HFF-Myc (cell line): ENCODE measurements around the gene PPAN.

ENCODE experiments used
- DNase-seq: peaks from one replicate; pipeline ENCODE4 v3.0.0-alpha.2; 2011; ENCODE audit warnings: low read depth; ENCODE audit errors: extremely low read depth
- H3K4me3 ChIP-seq: replicated peaks from 2 replicates; pipeline ENCODE4 v1.5.1; 2011; ENCODE audit warnings: low read depth, mild to moderate bottlenecking, control low read depth, low read length
- TF ChIP-seq, protein P1 (sequence below): IDR thresholded peaks from 2 replicates; pipeline ENCODE4 v1.5.1; 2012; ENCODE audit warnings: mild to moderate bottlenecking, low read depth, low read length, control low read depth; ENCODE audit errors: missing control alignments

The PPAN gene

DNA sequence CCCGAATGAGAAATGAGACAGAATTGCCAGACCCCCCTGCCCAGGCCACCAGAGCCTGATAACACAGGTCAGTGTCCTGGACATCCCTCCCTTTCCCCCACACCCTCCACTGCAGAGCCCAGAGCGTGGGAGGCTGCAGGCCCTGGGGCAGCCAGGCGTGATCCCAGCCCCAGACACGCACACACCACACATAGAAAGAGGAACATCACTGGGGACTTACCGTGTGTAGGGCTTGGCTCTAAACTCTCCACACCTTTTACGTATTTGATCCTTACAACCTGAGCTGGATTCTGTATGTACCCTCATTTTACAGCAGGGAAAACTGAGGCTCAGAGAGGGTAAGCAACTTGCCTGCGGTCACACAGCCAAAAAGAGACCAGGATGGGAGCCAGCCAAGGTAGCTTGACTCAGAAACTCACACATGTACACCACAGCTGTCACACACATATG, 3.4 kb upstream of the PPAN start:
- TF ChIP-seq, protein P1, sequence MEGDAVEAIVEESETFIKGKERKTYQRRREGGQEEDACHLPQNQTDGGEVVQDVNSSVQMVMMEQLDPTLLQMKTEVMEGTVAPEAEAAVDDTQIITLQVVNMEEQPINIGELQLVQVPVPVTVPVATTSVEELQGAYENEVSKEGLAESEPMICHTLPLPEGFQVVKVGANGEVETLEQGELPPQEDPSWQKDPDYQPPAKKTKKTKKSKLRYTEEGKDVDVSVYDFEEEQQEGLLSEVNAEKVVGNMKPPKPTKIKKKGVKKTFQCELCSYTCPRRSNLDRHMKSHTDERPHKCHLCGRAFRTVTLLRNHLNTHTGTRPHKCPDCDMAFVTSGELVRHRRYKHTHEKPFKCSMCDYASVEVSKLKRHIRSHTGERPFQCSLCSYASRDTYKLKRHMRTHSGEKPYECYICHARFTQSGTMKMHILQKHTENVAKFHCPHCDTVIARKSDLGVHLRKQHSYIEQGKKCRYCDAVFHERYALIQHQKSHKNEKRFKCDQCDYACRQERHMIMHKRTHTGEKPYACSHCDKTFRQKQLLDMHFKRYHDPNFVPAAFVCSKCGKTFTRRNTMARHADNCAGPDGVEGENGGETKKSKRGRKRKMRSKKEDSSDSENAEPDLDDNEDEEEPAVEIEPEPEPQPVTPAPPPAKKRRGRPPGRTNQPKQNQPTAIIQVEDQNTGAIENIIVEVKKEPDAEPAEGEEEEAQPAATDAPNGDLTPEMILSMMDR: no peak
- no peak for DNase-seq
- no peak overlapping the region for H3K4me3 ChIP-seq

GRCh38 chr19:10104130-10104513, 2.0 kb upstream of the PPAN start:
- TF ChIP-seq, protein P1: no peak
- no peak for DNase-seq
- H3K4me3 ChIP-seq: no peak overlapping the region

DNA sequence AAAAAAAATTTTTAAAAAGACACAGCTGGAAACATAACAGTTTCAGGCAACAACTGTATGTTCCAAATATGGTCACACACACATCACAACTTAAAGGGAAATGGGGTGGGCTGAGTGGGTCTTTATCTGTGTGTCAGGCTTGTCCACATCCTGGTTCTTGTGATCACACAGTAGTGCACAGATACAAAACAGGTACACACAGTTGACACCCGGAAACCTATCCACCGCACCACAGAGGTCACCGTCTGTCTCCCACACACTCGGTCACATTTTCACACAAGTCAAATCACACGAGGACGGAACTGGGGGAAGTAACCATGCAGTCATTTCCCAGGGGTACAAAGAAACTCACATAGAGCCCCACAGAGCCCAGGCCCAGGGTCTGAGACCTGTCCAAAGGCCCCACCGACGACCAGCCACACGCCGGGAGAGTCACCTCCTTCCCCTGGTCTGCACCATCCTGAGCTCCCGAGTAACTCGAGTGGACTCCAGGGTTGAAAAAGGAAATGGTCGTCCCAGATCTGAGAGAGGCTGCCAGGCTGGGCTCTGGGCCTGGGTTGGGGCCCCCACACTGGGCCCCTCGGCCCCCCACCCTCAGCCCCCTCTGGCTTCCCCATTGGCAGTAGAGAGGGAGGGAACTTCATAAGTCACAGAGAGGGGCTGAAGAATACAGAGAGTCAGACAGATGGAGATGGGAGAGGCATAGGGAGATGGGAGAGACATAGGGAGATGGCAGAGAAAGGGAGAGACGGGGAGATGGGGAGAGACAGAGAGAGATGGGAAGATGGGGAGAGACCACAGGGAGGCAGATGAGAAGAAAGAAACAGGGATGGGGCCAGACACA, 1.3 kb upstream of the PPAN start:
- H3K4me3 ChIP-seq: no peak overlapping the region
- TF ChIP-seq, protein P1: no peak
- no peak for DNase-seq

DNA sequence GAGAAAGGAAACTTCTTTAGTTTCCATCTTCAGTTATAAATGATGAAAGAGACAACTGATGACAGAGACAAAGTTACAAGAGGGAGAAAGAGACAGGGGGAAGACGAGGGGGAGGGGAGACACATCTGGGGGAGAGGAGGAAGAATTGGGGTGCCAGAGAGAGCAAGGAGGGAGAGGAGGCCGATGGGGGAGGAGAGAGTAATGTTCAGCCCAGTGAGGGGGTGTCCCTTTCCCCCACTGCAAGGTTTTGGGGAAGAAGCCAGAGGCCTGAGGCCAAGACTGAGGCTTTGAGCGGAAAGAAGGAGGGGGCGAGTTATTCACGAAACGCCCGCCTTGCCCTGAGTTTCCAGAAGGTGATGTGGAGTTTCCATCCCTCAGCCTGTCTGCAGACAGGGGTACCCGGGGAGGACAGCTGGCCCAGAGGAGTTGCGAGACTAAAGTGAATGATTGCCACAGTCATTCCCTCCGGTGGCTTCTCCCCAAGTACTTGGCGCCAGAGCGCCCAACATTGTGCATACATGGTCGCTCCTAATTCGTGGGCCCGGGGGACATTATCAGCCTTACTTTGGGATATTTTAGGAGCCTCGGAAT, 558 bp upstream of the PPAN start:
- no peak for DNase-seq
- peak overlapping the region; percentile 92 for H3K4me3 ChIP-seq
- TF ChIP-seq, protein P1: no peak

DNA sequence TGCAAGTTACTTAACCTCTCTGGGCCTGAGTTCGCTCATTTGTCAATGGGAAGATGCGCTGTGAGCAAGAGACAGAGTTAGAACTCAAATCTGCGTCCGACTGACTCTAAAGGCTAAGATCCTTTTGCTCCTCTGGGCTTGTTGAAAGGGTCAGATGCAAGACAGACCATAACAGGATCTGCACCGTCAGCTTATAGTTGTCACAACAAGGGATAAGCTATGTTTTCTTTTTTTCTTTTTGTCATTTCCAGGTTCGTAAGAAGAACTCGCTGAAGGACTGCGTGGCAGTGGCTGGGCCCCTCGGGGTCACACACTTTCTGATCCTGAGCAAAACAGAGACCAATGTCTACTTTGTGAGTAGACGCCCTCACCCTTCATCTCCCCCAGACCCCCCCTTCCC, 1.1 kb downstream of the PPAN start:
- TF ChIP-seq, protein P1: no peak

GRCh38 chr19:10107817-10108367, 1.7 kb downstream of the PPAN start:
- H3K4me3 ChIP-seq: peak overlapping the region; percentile 92
- DNase-seq: no peak
- TF ChIP-seq, protein P1: no peak

More for the DNA sequence above, 1.1 kb downstream of the PPAN start:
- peak overlapping the region; percentile 92 for H3K4me3 ChIP-seq
- DNase-seq: no peak
